GM20431 (cell line): ENCODE results near the gene CTNNA3.

Source experiments
- in situ Hi-C: fragments of 300-500 bp; cut with MseI, MboI; formaldehyde crosslinking; loops from one replicate; pipeline ENCODE4 v1.15.0; 2020; ENCODE audit warnings: low sequenced_read_pairs; ENCODE audit not compliant: unreplicated experiment

CTNNA3 gene

GRCh38 chr10:65891073-65891981 lies 1804.7 kb downstream of the CTNNA3 start:
- in situ Hi-C loops: no loop called here

- in situ Hi-C loops: no loop called here
Observed at GRCh38 chr10:65864529-65864928, 1831.5 kb downstream of the CTNNA3 start.

GRCh38 chr10:65864036-65864435 lies 1832.0 kb downstream of the CTNNA3 start:
- in situ Hi-C loops: no loop called here
